GM06990 (cell line): ENCODE measurements around the gene MISP3.

Experiments used
- DNase-seq: peaks from one replicate; pipeline ENCODE4 v3.0.0-alpha.2; 2011; ENCODE audit not compliant: insufficient read length; ENCODE audit errors: extremely low read depth
- H3K27me3 ChIP-seq: replicated peaks from 2 replicates; pipeline ENCODE4 v1.6.0; 2011; ENCODE audit warnings: low read length; ENCODE audit not compliant: control insufficient read depth, insufficient read depth
- H3K36me3 ChIP-seq: 2 replicates; pipeline ENCODE4 v1.5.1; 2011; ENCODE audit warnings: low read length; ENCODE audit not compliant: control insufficient read depth, insufficient read depth
- H3K4me3 ChIP-seq: replicated peaks from 2 replicates; pipeline ENCODE4 v1.5.1; 2011; ENCODE audit warnings: low read depth, mild to moderate bottlenecking, control low read depth, low read length
- TF ChIP-seq, protein P1 (sequence below): IDR thresholded peaks from 2 replicates; pipeline ENCODE4 v1.5.1; 2011; ENCODE audit warnings: low read length, control low read depth, mild to moderate bottlenecking, inconsistent platforms; ENCODE audit not compliant: insufficient read depth, poor library complexity, severe bottlenecking

Gene MISP3

DNA sequence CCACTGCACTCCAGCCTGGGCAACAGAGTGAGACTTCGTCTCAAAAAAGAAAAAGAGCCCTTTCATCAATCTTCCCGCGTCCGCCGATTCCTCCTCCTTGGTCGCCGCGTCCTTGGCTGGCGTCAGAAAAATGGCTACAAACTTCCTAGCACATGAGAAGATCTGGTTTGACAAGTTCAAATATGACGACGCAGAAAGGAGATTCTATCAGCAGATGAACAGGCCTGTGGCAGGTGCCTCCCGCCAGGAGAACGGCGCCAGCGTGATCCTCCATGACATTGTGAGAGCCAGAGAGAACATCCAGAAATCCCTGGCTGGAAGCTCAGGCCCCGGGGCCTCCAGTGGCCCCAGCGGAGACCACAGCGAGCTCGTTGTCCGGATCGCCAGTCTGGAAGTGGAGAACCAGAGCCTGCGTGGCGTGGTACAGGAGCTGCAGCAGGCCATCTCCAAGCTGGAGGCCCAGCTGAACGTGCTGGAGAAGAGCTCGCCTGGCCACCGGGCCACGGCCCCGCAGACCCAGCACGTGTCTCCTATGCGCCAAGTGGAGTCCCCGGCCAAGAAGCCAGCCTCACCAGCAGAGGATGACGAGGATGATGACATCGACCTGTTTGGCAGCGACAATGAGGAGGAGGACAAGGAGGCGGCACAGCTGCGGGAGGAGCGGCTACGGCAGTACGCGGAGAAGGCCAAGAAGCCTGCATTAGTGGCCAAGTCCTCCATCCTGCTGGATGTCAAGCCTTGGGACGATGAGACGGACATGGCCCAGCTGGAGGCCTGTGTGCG lies 2.1 kb upstream of the MISP3 start:
- TF ChIP-seq, protein P1, sequence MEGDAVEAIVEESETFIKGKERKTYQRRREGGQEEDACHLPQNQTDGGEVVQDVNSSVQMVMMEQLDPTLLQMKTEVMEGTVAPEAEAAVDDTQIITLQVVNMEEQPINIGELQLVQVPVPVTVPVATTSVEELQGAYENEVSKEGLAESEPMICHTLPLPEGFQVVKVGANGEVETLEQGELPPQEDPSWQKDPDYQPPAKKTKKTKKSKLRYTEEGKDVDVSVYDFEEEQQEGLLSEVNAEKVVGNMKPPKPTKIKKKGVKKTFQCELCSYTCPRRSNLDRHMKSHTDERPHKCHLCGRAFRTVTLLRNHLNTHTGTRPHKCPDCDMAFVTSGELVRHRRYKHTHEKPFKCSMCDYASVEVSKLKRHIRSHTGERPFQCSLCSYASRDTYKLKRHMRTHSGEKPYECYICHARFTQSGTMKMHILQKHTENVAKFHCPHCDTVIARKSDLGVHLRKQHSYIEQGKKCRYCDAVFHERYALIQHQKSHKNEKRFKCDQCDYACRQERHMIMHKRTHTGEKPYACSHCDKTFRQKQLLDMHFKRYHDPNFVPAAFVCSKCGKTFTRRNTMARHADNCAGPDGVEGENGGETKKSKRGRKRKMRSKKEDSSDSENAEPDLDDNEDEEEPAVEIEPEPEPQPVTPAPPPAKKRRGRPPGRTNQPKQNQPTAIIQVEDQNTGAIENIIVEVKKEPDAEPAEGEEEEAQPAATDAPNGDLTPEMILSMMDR, result no peak
- Histone ChIP-seq H3K27me3 (no peaks in the 10 kb centered on the region; the same call in 1 of the 2 replicates), H3K4me3 (no peak overlapping the region), H3K36me3 (no peaks in the 10 kb centered on the region)
- DNase-seq, result no peak

DNA sequence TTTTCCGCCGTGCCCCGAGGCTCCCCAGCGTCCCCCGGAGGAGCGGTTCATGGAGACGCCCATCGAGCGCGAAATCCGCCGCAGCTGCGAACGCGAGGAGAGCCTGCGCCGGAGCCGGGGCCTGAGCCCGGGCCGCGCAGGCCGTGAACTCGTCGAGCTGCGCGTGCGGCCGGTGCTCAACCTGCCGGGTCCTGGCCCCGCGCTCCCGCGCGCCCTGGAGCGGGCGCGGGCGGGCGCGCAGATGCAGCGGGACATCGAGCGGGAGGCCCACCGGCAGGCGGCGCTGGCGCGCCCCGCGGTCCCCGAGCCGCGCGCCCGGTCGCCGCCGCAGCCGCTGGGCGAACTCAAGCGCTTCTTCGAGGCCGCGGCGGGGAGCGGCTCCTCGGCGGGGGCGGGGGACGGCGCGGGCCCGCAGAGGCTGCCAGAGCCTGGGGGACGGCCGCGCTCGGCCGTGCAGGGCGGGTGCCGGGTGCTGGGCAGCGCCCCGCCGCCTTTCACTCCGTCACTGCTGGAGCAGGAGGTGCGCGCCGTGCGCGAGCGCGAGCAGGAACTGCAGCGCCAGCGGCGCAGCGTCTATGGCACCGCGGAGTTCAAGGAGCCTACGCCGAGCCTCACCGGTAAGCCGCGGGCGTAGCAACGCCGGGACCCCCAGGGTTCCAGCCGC lies 807 bp downstream of the MISP3 start:
- Histone ChIP-seq H3K4me3 (peak overlapping the region; percentile 55), H3K27me3 (no peaks in the 10 kb centered on the region; the same call in 1 of the 2 replicates)
- TF ChIP-seq, protein P1, result no peak

DNA sequence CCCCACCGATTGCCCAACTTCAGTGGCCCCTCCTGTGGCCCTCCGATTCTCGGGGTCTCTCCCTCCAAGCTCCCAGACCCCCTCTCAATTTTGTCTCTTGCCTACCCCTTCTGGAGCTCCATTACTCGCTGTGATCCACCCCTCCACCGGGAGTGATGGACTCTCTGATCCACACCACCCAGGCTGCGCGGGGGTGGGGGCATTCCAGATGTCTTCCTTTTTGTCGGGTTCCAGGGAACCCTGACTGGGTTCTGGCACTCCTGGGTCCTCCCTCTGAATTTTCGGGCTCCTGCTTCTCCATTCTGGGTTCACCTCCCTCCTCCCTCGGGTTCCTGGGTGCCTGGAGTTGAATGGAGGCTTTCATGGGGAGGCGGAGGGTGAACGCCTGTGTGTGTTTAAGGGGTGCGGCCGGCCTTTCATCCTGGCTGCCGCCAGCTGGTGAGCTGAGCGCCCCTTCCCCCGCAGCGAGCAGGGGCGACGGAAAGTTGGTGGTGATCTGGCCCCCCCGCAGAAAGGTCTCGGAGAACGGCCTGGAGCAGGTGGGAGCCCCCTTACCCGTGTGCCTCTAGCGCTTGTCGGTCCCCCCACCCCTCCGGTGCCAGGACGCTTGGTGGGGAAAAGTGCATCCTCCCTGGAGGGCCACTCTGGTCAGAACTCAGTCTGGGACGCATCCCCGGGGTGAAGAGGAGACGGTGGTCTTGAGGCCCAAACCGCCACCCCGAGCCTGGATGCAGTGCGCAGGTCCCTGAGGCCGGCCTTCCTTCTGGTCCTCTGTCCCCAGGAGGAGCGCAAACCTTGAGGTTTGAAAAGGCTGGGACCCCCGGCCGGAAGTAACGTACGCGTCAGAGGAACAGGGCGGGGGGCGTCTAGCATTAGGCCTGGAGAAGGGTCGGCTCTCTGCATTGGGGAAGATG lies 1.6 kb downstream of the MISP3 start:
- Histone ChIP-seq H3K27me3 (no peaks in the 10 kb centered on the region; the same call in 1 of the 2 replicates), H3K4me3 (peak overlapping the region; percentile 45), H3K36me3 (no peaks in the 10 kb centered on the region)
- TF ChIP-seq, protein P1, result no peak
- DNase-seq, result no peak

More for the DNA sequence above, 807 bp downstream of the MISP3 start:
- DNase-seq, result peak; percentile 85
- no peaks in the 10 kb centered on the region for H3K36me3 ChIP-seq

DNA sequence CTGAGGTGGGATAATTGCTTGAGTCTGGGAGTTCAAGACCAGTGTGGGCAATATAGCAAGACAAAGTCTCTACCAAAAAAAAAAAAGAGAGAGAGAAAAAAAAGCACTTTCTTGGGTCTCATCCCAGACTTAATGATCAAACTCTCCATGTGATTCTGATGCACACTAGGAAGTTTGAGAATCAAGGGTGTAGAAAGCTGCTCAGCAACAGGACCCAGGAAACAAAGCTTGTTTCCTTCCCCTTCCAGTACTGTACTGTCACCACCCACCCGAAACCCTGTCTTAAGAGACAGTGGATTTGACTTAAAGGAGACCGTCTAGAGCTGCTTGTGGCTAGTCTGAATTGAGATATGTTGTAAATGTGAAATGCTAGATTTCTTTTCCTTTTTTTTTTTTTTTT lies 5.8 kb downstream of the MISP3 start:
- TF ChIP-seq, protein P1, result no peak
- DNase-seq, result no peak

DNA sequence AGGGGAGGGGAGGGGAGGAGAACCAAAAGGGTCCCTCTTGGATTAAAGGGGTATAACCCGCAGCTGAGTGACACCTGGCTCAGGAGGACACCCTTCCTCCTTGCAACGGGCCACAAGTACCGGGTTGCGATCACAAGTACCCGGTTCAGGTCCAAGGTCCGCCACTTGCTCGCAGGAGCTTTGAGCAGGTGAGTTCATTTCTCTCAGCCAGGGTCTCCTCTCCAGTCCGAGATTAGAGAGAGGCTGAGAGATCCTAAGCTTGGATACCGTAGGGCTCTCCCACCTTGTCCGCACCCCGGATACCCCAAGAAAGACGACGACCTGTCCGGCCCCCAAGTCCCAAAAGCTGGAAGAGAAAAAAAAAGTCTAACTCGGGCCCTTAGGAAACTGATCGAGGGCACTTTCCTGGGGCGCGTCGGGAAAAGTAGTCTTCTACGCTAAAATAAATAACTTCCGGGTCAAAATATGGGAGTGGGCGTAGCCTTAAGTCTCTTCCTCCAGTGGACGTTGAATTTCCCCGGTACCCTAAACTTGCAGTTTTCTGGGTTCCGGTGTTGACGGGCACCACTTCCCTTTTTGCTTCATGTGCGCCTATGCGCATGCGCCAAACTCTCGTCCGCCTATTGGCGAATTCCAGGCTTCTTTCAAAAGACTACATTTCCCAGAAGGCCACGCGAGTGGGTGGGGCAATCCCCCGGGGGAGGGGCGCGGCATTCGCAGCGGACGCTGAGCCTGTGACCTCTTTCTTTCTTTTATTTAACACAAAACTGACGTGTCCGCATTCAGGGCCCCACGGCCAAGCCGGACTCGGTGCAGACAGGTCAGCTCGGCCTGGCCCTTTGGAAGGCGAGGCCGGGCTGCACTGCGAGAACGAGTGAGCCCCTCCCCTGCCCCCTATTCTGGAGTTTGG lies 8.6 kb downstream of the MISP3 start:
- Histone ChIP-seq H3K36me3 (no peaks in the 10 kb centered on the region), H3K4me3 (peak overlapping the region; percentile 84), H3K27me3 (no peaks in the 10 kb centered on the region)
- DNase-seq, result peak; percentile 96
- TF ChIP-seq, protein P1, result no peak

More for the DNA sequence above, 5.8 kb downstream of the MISP3 start:
- no peaks in the 10 kb centered on the region for H3K27me3 ChIP-seq
- H3K36me3 ChIP-seq, result no peaks in the 10 kb centered on the region
- no peak overlapping the region for H3K4me3 ChIP-seq
